Skin of body (tissue), 2 donors: ENCODE data around the gene GALM. TPM values are rescaled to one million over a fixed set of nuclear protein-coding genes. Genes with fewer than 3 reads are reported as not detected.
"Not testable (repeated sequence)": the region's sequence is repeated elsewhere in the genome, so short reads cannot be mapped to it uniquely, and the experiment has no call there.

Experiments used
- DNase-seq: peaks from one replicate; lab custom pipeline; 2025; lab: John Stamatoyannopoulos, UW
- total RNA-seq: library from RNA; depleted of rRNA; stranded (reverse); fragments of >200 nt; gene quantifications from one replicate; pipeline ENCODE4 v1.2.3, GENCODE V29; 2014

GALM gene
- total RNA-seq, 1 donor from 2014 or later: 7.1 TPM

GRCh38 chr2:38680868-38681267, 15.0 kb downstream of the GALM start:
- not testable (repeated sequence) for DNase-seq

GRCh38 chr2:38682008-38682575, 16.2 kb downstream of the GALM start:
- no peak for DNase-seq

DNA sequence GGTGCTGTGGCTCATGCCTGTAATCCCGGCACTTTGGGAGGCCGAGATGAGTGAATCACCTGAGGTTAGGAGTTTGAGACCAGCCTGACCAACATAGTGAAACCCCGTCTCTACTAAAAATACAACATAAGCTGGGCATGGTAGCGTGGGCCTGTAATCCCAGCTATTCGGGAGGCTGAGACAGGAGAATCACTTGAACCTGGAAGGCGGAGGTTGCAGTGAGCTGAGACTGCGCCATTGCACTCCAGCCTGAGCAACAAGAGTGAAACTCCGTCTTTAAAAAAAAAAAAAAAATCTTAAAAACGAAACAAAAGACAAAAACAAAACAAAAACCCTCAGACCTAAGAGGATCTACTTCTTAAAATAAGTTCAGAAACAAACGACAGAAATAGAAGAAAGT, 16.7 kb downstream of the GALM start:
- DNase-seq: not testable (repeated sequence)

DNA sequence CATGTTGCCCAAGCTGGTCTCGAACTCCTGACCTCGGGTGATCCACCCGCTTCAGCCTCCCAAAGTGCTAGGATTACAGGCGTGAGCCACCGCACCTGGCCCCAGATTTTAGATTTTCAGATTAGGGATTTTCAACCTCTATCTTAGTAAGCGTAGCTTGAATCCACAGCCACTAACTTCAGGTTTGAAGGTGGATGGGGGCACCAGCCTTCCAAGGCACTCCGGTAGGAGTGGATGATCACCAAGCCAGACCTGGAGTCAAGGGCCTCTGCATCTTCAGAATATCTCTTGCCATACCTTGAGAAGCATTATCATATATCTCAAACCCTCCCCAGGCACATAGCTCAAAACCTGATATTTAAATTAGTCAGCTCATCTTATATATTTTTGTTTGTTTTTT, 17.9 kb downstream of the GALM start:
- DNase-seq: no peak

DNA sequence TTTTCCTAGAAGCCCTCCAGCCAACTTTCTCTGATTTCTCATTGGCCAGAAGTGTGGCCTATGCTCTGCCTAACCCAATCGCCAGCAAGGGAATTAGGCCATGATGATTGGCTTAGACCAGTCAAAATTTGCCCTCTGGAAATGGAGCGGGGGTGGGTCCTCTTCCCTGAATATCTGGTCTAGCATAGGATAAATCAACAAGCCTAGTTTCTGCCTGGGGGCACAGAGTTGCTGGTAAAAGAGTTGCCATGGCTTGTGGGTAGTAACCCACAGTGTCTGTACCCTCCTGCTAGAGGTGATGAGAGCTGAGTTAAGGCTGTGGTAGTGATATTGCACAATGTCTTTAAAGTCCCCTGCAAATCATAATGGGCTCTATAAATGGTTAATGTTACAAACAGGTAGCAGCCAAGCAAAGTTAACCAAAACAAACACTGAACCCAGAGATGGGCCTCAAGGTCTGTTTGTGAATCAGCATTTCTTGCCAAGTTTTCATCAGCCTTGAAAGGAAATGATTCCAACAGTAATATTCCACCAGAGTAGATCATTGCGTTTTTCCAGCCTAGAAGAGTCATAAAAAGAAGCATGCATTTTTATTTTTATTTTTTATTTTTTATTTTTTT, 19.3 kb downstream of the GALM start:
- peak; percentile 12 for DNase-seq

- DNase-seq: no peak
These were observed 24.8 kb downstream of the GALM start for GRCh38 chr2:38690499-38691420.

DNA sequence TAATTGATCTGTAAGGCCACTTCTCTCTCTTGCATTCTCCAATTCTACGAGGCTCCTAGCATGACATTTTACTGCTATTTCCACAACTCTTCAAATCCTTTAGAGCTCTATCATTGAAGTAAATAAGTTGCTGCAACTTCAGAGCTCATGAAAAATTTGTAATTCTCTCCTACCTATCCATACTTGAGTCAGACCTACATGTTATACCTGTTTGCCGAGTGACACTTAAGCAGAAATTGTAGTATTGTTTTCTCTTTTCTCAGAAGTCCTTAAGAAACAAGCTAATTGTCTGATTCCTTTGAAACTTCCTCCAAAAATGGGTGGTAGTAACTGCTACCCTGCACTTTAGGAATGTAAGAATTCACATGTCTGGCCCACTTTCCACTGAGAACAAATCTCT, 26.1 kb downstream of the GALM start:
- no peak for DNase-seq

DNA sequence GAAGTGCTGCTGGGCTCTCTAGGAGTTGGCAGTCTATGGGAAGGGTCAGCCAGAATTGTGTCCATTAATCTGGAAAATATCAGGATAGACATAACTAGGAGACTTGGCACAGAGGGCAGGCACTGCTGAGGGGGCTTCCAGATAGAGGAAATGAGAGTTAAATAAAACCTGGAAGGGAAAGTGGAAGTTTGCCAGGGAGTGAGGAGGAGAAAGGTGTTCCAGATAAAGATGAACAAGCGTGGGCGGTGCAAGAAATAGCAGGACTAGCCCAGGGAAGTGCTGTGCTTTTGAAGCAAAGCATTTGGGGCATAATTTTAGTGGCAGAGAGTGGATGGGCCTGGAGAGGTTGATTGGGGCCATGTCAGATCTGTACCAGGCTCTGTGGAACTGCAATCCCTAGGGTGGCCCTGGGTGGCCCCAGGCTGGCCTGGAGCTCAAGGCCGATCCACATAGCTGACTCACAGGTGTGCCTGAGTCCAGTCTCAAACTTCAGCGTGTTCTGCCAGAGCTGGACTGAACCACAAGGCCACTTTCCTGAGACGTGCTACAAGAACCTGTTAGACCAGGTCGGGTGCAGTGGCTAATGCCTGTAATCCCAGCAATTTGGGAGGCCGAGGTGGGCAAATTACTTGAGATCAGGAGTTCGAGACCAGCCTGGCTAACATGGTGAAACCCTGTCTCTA, 26.9 kb downstream of the GALM start:
- no peak for DNase-seq

DNA sequence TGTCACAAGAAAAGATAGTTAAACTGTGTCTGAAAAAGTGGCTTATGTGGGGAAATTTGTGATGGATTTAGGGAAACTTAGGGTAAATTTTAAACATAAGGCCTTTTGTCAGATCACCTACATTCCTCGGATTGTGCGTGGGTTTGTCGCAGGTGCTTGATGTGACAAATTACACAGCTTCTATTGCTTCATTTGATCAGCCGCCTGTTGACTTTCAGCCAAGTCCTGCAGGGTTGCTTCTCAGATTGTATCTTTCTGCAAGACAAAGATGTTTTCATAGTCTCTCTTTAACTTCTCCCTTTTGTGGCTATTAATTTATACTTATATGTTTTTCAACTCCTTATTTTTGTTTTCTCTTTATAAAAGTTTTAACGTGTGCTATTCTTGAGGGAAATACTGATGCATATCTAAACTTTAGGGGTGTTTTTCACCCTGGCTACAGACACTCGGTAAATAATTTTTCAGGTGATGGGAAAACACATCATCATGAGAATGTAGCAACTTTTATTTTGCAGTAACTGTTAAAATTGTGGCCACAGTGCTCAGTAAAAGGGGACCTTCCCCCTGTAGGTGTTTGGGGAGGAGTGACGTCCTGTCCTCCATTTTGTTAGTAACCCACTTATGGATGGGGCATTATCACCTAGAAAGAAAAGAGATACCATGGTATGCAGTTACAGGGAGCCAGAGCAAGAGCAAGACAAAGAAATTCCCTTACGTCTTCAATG, 31.4 kb downstream of the GALM start:
- no peak for DNase-seq

DNA sequence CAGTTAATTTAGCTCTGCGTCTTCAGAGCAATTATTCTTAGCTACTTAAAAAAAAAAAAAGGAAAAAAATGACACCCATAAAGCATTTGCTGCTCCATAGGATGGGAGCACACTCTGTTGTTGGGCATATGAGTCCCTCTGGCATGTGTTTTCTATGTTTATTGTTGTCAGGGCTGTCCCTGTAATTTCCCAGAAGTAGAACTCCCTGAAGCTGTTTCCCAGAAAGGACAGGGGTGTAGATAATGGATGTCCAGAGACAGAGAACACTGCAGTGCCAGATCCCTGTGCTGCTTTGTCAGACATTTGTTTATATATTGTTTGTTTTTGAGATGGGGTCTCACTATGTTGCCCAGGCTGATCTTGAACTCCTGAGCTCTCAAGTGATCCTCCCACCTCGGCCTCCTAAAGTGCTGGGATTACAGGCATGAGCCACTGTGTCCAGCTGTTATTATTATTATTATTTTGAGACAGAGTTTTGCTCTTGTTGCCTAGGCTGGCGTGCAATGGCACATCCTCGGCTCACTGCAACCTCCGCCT, 32.6 kb downstream of the GALM start:
- no peak for DNase-seq

DNA sequence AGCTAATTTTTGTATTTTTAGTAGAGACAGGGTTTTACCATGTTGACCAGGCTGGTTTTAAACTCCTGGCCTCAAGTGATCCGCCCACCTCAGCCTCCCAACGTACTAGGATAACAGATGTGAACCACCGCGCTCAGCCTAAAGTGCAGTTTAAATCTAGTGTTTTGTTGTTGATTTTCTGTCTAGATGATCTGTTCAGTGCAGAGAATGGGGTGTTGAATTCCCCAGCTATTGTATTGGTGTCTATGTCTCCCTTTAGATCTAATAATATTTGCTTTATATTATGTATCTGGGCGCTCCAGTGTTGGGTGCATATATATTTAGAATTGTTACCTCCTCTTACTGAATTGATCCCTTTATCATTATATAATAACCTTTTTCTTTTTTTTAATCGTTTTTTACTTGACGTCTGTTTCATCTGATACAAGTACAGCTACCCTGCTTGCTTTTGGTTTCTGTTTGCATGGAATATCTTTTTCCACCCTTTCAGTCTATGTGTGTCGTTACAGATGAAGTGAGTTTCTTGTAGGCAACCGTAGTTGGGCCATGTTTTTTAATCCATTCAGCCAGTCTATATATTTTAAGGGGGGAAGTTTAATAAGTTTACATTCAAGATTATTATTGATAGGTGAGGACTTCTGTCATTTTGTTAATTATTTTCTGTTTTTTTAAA, 34.3 kb downstream of the GALM start:
- no peak for DNase-seq

DNA sequence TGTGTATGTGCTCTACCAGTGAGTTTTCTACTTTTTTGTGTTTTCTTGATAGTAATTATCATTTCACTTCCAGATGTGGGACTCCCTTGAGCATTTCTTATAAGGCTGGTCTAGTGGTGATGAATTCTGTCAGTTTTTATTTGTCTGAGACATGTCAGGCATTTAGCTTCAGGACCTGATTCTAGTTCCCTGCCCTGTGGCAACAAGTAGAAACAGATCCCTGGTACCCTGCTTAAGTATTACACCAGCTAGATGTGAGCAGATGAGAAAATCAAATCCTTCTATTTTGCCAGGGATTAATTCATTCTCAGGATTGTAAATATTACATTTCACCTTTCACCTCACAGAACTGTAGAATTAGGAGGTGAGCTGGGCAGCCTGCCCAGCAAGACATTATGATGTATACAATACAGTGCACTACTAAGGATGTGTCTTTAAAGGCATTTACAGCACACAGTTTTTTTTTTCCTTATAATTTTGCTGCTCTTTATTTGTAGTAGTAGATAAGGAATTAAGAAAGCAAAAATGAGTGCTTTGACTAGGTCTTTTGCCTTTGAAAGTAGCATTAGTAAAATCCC, 35.1 kb downstream of the GALM start:
- DNase-seq: no peak

GRCh38 chr2:38701542-38701941, 35.6 kb downstream of the GALM start:
- no peak for DNase-seq

- DNase-seq: peak; percentile 25
These were observed 36.5 kb downstream of the GALM start for GRCh38 chr2:38702413-38702812.

GRCh38 chr2:38703336-38703735, 37.4 kb downstream of the GALM start:
- not testable (repeated sequence) for DNase-seq

DNA sequence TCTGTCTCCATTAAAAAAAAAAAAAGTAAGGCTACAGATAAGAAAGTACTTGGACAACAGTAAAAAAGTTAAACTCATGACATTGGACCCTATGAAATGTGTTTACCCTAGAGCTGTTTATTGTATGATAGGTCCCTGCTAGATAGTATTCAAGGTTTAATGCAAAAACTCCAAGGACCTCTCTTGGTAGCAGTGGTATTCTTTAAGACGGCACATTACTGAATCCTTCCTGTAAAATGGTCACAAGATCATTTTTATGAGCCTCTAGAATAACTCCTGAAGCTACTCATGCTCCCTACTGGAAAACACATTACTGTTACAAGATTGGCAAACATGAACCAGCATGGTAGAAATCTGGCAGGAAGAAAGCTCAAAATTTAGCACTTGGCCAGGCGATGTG, 38.8 kb downstream of the GALM start:
- DNase-seq: no peak

- no peak for DNase-seq
These were observed 41.0 kb downstream of the GALM start for GRCh38 chr2:38706846-38707345.

- not testable (repeated sequence) for DNase-seq
These were observed 42.6 kb downstream of the GALM start for GRCh38 chr2:38708491-38708890.

- DNase-seq: no peak
These were observed 43.1 kb downstream of the GALM start for GRCh38 chr2:38708900-38709566.
